ENCODE measurements around the gene KCNJ3.
"Not testable (repeated sequence)": the region's sequence is repeated elsewhere in the genome, so short reads cannot be mapped to it uniquely, and the experiment has no call there.

KCNJ3 gene

DNA sequence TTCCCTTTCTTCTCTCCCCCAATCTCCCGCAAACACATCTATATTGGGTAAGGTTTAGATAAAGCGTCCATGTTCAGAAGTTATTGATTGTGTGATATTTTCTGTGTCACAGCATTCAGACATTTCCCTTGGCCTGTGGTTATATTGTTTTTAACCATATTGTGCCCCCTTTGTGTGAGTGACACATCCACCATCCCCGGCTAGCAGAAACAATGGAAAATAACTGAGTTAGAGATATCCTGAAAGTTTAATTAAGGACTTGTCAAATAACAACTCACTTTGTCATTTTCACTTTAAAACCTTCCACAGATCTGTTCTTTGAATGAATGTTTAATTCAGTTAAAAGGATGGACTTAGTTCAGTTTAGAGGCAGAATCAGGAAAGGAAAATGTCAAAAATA is 151.0 kb downstream of the KCNJ3 start:
- DNase-seq: no peak

DNA sequence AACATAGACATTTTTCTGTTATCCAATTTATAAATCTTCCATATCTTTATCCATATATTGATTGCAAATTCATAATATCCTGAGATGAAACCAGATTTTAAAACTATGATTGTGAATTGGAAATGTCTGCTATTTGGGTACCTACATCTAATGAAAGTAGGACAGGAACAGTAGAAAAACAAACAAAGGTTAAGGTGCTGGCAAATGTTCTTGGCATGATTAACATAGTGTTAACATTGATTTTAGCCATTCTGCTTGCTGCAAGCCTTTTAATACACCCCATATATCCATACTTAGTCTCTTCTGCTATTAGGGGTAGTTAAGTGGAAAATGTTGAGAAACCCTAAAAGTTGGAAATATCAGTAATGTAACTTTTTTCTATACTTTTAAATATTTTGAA is 152.0 kb downstream of the KCNJ3 start:
- no peak for DNase-seq

DNA sequence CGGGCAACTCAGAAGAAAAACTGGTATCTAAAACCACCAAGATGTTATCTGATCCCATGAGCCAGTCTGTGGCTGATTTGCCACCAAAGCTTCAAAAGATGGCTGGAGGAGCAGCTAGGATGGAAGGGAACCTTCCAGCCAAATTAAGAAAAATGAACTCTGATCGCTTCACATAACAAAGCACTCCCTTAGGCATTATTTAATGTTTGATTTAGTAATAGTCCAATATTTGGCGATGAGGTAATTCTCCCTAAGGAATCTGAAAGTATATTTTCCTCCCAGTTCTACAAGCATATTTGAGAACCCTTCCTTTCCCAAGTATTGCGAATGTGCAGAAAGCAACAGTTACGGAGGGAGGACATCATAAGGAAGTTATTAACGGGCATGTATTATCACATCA is 156.6 kb downstream of the KCNJ3 start:
- no peak for DNase-seq

DNA sequence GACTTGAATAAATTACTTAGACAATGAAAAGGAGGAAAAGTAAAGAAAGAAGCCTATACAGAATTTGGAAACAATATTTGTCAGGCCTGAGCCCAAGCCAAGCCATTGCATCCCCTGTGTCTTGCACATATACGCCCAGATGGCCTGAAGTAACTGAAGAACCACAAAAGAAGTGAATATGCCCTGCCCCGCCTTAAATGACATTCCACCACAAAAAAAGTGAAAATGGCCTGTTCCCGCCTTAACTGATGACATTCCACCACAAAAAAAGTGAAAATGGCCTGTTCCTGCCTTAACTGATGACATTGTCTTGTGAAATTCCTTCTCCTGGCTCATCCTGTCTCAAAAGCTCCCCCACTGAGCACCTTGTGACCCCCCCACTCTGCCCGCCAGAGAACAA is 168.7 kb downstream of the KCNJ3 start:
- DNase-seq: not testable (repeated sequence)

DNA sequence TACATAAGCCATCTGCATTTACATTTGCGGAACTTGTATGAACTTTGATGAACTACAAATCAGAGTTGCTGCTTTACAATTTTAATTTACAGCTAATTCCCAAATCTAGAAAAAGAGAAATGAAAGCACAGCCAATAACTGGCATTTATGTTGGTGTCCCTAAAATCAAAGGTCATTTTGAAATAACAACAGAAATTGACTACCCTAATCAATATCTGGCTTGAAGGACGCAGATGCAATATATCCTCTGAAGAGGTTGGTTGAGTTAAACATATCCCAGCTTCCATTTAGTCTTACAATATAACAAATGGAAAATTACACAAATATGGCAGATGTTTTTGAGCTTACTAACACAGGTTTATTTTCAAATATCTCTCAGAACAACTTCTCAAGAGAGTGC is 177.5 kb downstream of the KCNJ3 start:
- no peak for DNase-seq

DNA sequence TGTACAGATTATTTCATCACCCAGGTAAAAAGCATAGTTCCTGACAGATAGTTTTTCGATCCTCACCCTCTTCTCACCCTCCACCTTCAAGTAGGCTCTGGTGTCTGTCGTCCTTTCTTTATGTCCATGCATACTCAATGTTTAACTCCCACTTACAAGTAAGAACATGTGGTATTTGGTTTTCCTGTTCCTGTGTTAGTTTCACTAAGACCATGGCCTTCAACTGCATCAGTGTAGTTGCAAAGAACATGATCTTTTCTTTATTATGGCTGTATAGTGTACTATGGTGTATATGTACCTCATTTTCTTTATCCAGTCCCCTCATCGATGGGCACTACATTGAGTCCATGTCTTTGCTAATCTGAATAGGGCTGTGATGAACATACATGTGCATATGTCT is 184.2 kb downstream of the KCNJ3 start:
- DNase-seq: no peak

DNA sequence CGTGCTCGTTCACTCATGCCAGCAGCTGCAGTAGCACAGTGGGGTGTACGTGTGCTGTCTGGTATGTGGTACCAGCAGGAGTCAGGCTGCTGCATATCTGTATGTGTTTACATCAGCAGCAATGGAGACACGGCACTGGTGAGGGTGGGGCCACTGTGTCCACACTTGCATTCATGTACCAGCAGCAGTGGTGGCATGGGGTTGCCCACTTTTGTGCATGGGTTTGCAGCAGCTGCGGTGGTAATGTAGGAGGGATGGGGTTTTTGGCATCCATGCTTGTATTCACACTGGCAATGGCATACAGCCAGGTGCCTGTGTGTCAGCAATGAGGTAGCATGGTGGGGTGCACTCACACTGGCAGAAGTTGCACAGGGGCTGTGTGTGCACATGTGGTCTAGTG is 187.8 kb downstream of the KCNJ3 start:
- DNase-seq: no peak

DNA sequence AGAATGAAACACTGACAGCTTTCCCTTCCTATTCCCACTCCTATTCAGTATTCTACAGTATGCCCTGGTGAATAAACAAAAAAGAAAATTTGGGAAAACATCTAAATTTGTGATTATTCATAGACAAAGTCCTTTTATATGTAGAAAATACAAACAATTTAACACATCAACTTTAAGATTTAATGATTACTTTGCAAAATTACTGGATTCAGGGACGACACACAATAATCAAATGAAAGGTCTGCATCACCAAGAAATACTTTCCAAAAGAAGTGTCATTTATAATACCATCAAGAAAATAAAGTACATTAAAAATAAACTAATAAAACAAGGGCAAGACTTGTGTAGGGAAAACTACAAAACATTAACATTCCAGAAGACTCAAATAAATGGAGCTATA is 199.8 kb downstream of the KCNJ3 start:
- no peak for DNase-seq

DNA sequence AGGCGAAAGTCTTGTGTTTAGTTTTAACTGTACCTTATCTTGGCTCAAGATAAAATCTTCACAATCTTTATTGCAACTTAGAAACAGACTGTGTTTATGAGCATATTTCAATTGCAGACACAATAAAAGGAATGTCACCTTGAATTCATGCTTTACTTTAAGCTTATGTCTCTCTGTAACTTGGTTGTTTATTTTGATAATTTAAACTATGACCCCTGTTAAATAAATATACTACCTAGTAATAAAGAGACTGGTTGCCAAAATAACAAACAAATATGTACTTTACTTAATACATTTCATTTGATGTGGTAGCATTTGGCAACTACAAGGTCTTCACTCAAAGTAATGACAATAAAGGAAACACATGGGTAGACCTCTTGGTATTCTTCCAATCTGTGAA is 202.6 kb downstream of the KCNJ3 start:
- DNase-seq: no peak

Measured in RPMI8226 (cell line).